Measurements from ENCODE around the gene STK35. TPM values are rescaled to one million over a fixed set of nuclear protein-coding genes. Genes with fewer than 3 reads are reported as not detected.

Gene STK35
- total and polyA plus RNA-seq, 2 of the 13 experiments (the other 11 are each of a cell fraction or from before 2014, with no cell fraction given), result 27.4 to 29.8 TPM

GRCh38 chr20:2093159-2093781, 8.4 kb upstream of the STK35 start (continued):
- TF ChIP-seq HNF1A (IDR thresholded peaks at IDR 0.05; ENCODE audit: low read depth), result no peak
- TF ChIP-seq HNF1A (CRISPR knock-in tag; IDR thresholded peaks at IDR 0.05; ENCODE audit: borderline replicate concordance), result no peak
- no peak for TF ChIP-seq LCORL (IDR thresholded peaks at IDR 0.05)
- TF ChIP-seq LCORL (CRISPR knock-in tag; IDR thresholded peaks at IDR 0.05), result no peak
- no peak for TF ChIP-seq CHD4 (IDR thresholded peaks at IDR 0.05; ENCODE audit: borderline replicate concordance, low read length)
- no peak for TF ChIP-seq PRDM4 (CRISPR knock-in tag; IDR thresholded peaks at IDR 0.05; ENCODE audit: borderline replicate concordance)
- 0 out of 2 replicates have a peak, but pooled peaks have one; percentile 47 for TF ChIP-seq ZBTB42 (CRISPR knock-in tag; IDR thresholded peaks at IDR 0.05)
- 0 out of 2 replicates have a peak, but pooled peaks have one; percentile 32 for TF ChIP-seq MIXL1 (CRISPR knock-in tag; IDR thresholded peaks at IDR 0.05)
- TF ChIP-seq TFE3 (CRISPR knock-in tag; IDR thresholded peaks at IDR 0.05), result no peak
- TF ChIP-seq ZNF616 (CRISPR knock-in tag; IDR thresholded peaks at IDR 0.05; ENCODE audit: low read depth), result 0 out of 2 replicates have a peak, but pooled peaks have one; percentile 36
- peak; percentile 92 for TF ChIP-seq CTCF (CRISPR knock-in tag; IDR thresholded peaks at IDR 0.05)
- TF ChIP-seq TEF (CRISPR knock-in tag; IDR thresholded peaks at IDR 0.05), result no peak
- TF ChIP-seq SAP130 (CRISPR knock-in tag; IDR thresholded peaks at IDR 0.05; ENCODE audit: low read depth), result peak; percentile 15; the same call in 1 of the 2 replicates
- no peak for TF ChIP-seq MXI1 (IDR thresholded peaks at IDR 0.05; ENCODE audit: borderline replicate concordance, low read depth, low read length)
- no peak for TF ChIP-seq ELF1 (CRISPR knock-in tag; IDR thresholded peaks at IDR 0.05)
- TF ChIP-seq KLF16 (CRISPR knock-in tag; IDR thresholded peaks at IDR 0.05), result 0 out of 4 replicates have a peak, but pooled peaks of 1 of the 2 experiments have one; percentile 47
- peak; percentile 78 for TF ChIP-seq MIER2 (CRISPR knock-in tag; IDR thresholded peaks at IDR 0.05)
- TF ChIP-seq ZNF549 (CRISPR knock-in tag; IDR thresholded peaks at IDR 0.05), result no peak

Data from HepG2 (cell line).